HG03039 (cell line): ENCODE data around the gene WNT2B.
"Not testable (repeated sequence)": the region's sequence is repeated elsewhere in the genome, so short reads cannot be mapped to it uniquely, and the experiment has no call there.

Experiments used
- ATAC-seq: cut with Tn5 transposase; IDR thresholded peaks from one replicate; pipeline ENCODE4 v1.9.1; 2021; ENCODE audit warnings: mild to moderate bottlenecking, moderate library complexity; ENCODE audit not compliant: unreplicated experiment

The WNT2B gene

DNA sequence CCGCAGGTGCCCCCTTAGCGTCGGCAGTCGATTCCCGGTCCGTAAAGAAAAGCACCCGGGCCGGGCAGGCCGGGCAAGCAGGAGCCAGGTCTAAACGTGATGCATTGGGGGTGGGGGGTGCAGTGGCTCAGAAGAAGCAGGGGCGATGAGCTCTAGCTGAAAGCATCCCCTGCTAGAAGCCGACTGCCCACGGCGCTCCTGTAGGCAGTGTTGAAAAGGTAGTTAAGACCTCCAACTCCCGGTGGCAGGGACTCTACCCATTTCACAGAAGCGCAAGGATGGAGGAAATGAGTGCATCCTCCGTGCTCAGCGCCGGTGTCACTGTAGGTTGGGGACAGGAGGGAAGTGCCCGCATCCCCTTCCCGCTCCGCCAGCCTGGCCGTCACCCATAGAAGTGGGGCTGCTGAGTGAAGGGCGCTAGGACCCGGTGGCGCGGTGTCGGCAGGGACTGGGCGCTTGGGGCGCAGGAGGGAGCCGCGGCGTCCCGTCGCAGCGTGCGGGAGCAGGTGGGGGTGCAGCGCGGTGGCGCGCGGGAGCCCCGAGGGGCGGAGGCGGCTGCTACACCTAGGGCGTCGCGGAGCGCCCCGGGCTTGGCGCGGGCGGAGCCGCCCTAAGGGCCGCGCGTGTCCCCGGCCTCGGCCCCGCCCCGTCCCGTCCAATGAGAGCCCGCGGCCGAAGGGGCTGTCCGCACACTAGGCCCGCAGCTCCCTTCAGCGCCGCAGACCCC lies at the start of gene WNT2B:
WNT2B (plus strand) TSS at position 688 of the 727 bp plus-strand sequence. CDS start 298 bp downstream, outside the sequence.
- no peak for ATAC-seq

DNA sequence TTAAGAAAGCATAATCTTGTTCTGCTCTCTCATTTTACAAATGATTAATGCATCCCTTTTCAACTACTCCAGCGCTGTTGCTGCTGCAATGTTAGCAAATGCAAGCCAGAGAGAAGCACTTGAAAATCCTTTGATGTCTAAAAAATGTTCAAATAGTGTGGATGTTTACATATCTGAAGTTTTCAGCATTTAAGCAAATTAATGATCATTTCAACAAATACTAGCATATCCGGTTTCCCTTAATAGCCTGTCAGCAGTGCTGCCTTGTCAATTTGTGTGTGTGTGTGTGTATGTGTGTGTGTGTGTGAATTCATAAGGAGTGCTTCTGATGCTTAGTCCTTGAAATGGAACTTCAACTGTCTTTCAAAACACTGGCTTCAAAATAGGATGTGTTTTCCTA lies 48.1 kb upstream of the WNT2B start:
- ATAC-seq = no peak

DNA sequence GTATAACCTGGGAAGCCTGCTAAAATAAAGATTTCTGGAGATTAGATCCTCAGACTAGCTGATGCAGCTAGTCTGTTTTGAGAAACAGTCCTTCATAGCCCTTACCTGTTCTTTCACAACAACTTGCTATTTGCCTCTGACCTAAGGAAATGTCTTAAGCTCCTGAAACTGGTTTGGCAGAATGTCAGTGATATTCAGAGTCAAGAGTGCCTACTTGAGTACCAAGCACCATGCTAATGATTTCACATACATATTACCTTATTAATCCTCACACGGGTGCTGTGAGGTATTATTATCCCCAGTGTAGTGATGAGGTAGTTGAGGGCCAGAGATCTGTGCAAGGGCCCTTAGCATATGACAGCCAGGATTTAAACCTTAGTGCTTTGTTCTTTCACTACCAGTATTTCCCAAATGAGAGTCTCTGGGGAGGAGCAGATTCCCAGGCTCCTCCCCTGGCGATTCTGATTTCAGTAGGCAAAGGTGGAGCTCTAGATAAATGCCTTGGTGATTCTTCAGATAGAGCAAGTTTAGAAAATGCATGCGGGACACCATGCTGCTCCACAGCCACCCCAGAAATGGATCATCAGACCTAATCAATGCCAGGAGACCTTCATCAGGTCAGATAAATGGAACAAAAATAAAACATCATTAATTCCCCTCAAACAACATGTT lies 47.4 kb upstream of the WNT2B start:
- ATAC-seq = no peak

DNA sequence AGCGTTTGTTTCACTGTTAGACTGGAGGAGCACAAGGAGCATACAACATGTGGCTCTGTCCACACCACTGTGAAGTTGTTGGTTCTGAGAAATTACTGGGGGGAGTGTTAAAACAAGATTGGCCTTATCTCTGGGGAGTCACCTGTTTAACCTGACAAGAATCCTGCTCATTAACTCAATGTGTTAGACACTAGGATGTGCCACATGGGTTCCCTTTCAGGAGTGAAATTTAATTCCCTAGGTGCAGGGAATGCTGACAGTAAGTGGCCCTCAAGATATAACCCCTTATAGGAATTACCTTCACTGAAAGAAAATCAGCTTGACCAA lies 45.8 kb upstream of the WNT2B start:
- no peak for ATAC-seq

DNA sequence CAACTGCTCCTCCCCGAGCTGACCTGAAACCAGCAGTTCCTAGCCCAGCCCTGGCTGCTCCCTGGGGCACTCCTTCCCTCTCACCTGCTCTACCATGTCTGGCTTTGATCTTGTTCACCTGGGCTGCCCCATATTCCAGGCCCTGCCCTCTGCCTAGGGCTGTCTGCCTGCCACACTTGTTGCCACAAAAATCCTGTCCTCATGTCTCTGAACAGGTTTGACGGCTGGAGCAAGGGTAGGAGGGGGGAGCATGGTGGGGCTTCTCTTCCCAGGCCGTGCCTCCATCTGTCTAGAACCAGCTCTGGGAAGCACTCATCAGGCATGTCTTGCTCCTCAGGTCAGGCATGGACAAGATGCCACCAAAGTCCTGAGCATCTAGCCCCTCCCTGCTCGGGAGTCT lies 44.3 kb upstream of the WNT2B start:
- ATAC-seq = no peak

DNA sequence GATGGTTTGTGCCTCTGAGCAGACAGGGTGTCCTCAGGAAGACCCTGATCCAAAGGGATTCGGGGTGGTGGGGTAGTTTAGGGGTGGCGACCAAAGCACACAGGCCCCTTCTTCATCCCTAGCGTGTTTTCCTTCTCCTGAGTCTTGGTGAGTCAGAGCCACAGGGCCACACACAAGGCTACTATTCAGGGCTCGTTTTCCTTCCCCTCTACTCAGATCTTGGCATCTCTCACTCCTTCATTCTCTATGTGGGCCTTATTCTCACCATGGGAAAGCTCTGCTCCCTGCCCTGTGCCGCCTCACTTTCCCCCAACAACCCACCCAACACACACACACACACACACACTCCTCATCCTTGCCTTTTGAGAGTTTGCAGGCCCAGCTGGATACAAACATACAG lies 43.6 kb upstream of the WNT2B start:
- ATAC-seq = no peak

DNA sequence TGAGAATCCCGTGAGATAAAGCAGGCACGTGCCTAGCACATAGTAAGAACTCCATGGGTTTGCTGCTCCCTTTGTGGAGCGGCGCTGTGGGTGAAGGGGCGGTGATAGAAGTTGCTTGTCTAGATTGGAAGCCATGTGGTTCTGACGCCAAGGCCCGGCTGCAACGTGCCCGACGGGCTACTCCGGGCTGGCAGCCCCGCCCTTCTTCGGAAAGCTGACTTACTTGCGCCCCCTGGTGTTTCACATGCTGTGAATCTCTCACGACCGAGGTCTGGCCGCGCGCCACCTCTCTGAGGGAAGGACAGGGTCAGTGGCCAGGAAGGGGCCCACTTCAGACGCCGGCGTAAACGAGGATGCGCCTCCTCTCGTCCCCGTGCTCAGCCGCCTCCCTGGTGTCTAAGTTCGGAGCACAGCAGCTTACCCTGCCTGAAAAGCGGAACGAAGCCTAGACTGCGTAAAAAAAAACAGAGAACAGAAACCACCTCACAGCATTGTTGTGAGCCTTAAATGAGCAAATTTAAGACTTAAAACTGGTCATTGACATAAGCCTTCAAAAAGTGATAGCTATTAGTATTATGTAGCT lies 42.6 kb upstream of the WNT2B start:
- ATAC-seq = peak; percentile 83

DNA sequence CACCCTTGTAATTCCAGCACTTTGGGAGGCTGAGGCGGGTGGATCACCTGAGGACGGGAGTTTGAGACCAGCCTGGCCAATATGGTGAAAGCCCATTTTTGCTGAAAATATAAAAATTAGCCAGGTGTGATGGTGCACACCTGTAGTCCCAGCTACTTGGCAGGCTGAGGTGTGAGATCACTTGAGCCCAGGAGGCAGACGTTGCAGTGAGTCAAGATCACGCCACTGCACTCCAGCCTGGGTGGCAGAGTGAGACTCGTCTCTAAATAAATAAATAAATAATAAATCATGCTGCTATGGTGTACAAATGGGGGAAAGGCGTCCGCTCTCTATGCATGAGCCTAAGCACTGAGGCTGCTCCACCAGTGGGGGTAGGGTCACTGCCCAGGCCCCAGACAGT lies 38.4 kb upstream of the WNT2B start:
- ATAC-seq = not testable (repeated sequence)

DNA sequence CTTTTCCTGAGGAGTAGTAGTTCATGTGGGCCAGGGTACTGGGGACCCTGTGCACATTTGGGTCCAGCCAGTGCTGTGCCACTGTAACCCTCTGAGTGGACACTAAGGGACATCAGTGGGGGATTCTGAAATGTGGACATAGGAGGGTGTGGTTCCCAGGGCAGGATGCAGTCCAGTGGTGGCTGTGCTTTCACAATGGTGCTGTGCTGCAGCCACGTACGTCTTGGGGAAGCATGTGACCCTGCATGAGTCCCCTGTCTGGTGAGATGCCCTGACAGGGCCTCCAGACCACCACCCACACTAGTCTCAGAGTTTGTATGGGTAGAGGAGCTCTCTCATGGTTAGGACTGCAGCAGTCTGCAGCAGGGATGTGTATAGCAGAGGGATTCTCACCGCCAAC lies 37.8 kb upstream of the WNT2B start:
- no peak for ATAC-seq

DNA sequence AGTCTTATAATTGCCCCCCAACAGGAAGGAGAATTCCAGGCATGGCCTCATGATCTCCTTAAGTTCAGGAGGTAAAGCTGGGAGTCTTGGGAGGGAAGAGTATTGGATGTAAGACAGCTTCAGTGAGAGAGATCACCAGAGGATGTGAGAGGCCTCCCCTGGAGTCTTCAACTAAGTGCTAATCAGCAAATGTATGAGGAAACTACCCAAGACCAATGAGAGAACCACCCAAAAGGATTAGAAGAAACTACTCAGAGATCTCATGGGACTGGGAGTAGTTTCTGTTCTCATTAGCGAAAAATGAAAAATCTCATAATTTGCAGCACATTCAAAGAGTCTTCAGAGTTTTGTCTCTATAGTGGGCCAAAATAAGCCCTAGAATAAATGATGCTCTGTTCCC lies 36.6 kb upstream of the WNT2B start:
- ATAC-seq = no peak

DNA sequence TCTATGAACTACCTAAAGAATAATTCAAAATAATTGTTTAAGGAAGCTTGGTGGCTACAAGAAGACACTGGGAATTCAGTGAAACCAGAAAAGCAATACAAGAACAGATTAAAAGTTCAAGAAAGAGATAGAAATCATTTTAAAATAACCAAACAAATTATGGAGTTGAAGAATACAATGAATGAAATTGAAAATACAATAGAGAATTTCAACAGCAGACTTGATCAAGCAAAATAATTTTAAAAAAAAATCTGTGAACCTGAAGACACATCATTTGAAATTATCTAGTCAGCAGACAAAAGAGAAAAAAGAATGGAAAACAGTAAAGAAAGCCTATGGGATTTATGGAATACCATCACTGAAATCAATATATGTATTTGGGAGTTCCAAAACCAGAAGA lies 31.2 kb upstream of the WNT2B start:
- ATAC-seq = no peak

DNA sequence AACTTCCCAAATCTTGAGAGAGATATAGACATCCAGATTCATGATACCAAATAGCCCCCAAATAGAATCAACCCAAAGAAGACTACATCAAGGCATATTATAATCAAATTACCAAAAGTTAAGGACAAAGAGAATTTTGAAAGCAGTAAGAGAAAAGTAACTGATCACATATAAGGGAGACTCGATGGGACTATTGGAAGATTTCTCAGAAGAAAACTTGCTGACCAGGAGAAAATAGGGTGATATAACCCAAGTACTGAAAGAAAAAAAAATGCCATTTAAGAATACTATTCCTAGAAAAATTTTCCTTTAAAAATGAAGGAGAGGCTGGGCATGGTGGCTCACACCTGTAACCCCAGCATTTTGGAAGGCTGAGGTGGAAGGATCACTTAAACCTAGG lies 30.5 kb upstream of the WNT2B start:
- no peak for ATAC-seq

DNA sequence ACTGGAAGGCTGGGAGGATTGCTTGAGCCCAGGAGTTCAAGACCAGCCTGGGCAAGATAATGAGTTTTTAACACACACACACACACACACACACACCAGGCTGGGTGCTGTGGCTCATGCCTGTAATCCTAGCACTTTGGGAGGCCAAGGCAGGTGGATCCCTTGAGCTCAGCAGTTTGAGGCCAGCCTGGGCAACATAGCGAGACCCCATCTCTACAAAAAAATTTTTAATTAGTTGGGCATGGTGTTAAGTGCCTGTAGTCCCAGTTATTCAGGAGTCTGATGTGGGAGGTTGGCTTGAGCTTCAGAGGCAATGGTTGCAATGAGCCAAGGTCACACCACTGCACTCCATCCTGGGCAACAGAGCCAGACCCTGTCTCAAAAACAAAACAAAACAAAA lies 22.7 kb upstream of the WNT2B start:
- not testable (repeated sequence) for ATAC-seq

DNA sequence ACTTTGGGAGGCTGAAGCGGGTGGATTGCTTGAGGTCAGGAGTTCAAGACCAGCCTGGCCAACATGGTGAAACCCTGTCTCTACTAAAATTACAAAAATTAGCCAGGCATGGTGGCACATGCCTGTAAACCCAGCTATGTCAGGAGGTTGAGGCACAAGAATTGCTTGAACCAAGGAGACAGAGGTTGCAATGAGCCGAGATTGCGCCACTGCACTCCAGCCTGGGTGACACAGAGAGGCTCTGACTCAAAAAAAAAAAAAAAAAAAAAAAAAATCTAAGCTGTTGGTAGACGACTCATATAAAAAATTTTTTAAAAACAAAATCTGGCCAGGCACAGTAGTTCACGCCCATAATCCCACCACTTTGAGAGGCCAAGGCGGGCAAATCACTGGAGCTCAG lies 21.1 kb upstream of the WNT2B start:
- not testable (repeated sequence) for ATAC-seq

DNA sequence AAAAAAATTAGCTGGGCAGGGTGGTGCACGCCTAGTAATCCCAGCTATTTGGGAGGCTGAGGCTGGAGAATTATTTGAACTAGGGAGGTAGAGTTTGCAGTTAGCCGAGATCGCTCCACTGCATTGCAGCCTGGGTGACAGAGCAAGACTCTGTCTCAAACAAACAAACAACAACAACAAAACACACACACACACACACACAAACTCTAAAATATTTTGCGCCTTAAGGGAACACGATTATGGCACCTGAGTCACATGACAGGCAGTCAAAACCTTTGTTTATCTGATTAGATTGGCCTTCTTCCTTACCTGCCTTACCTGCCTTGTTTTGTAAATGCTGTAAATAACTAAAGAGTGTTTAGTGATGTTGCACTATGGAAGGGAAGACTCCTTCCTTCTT lies 20.6 kb upstream of the WNT2B start:
- no peak for ATAC-seq

DNA sequence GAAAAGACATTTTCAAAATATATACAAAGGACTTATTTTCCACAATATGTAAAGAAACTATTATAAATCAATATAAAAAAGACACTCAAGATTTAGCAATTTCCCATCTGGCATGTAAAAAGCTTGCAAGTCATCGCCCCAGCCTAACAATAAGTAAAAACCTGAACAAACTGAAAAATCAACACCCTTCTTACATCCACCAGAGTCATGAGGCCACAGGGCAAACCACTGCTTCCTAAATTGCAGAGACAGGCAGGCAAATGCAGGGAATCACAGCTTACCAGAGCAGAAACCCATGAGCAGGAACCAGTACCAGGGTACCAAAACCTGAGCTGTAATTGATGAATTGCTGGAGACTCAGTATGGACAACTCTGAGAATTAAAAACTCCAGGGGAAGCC lies 16.7 kb upstream of the WNT2B start:
- no peak for ATAC-seq

DNA sequence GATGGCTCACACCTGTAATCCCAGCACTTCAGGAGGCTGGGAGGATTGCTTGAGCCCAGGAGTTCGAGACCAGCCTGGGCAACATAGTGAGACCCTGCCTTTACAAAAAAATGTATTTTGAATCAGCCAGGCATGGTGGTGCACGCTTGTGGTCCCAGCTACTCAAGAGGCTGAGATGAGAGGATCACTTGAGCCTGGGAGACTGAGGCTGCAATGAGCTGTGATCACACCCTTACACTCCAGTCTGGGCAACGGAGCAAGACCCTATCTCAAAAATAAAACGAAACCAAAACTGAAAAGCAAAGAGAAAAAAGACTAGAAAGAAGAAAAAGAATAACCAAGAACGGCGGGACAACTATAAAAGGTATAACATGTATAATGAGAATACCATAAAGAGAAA lies 15.4 kb upstream of the WNT2B start:
- ATAC-seq = no peak

DNA sequence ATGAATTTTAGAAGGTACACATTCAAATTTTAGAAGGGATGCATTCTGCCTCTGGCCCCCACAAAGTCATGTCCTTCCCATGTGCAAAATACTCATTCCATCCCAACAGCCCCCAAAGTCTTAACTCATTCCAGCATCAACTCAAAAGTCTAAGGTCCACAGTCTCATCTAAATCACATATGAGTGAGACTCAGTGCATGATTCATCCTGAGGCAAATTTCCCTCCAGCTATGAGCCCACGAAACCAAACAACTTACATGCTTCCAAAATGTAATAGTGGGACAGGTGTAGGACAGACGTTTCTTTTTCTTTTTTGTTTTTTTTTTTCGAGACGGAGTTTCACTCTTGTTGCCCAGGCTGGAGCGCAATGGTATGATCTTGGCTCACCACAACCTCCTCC lies 12.5 kb upstream of the WNT2B start:
- no peak for ATAC-seq

DNA sequence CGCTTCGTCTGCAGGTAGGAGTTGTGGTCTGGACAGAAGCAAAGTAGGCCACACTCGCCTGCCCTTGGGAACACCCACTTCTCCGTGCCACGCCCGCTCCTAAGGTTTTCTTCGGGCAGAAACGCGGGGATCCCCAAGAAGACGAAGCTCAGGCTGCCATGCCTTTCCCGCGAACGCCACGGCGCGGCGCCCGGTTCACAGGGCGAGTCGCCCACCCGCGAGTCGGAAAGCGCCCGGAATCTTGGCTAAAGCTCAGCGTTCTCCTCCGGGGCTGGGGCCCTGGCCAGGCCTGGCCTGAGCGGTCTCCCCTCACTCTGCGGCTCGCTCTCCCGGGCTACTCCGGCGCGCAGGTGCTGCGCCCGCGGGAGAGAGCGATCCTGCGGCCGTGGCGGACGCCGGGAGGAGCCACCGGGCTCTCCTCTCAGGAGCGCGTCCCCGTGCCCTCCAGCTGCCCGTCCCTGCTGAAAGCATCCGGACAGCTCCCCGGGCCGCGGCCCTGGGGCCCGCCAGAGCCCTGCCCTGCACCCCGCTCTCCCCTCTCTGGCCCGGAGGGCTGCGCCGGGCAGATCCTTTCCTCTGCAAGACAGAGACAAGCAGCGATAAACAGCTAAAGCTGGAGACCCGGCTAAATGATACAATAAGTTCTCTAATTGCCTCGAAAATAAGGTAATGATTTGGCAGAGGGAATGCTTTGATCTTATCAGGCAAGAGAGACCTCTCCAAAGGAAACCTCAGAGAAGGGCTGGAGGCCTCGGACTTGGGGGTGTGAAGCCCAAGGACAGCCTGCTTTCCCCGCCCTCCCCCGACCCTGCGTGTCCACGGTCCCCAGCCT lies 6.7 kb upstream of the WNT2B start:
- ATAC-seq = peak; percentile 51

DNA sequence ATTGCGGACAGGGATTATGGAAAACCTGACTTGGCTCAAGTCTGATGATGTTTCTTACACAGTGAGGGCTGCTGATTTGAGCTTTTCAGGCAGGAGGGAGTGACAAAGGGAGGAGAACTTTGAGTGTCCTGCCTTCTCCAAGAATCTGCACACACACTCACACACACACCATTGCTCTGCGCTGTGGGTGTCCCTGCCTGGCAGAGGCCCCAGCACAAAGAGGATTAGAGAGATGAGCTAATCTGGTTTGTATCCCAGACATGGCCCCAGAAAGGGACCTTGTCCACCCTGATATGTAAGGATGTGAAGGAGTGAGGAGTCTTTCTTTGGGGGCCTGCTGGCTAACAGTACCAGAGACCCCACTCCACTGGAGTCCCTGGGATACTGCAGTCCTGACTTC lies 5.9 kb upstream of the WNT2B start:
- no peak for ATAC-seq

DNA sequence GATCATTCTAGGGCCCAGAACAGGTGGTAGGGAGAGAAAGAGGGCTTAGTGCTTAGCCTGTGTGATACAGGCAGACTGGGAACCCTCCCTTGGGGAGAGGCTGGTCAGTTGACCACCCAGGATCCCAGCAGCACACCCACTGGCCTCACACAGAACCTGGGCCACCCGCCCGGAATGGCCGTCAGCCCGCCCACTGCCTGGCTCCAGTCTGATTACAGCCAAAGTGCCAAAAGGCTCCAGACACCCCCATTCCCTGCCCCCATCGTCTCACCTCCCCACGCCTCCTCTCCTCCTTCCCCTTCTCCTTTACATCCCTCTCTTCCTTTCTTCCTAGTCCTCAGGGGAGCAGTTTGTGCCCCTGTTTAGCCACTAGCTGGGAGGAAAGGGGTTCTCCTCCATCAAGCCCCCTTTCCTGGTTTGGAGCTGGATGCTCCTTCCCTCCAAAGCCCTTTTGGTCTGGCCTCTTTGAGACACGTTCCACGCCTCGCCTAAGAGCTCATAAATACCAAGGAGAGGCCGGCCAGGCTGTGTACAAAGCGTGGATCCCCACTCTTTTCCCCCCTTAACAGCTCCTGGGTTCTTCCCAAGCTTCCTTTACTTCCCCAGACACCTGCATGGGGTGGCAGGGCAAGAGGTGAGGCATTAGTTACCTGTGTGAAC lies 4.6 kb upstream of the WNT2B start:
- no peak for ATAC-seq
